Measurements from ENCODE around the gene IL5.
A peak's percentile ranks its signal among the peaks of the same experiment; 100 is the strongest.
"Not testable (repeated sequence)": the region's sequence is repeated elsewhere in the genome, so short reads cannot be mapped to it uniquely, and the experiment has no call there.

Gene IL5

GRCh38 chr5:132528866-132529634 is 14.3 kb downstream of the IL5 start:
- no peak for DNase-seq

- DNase-seq = no peak
Observed at GRCh38 chr5:132528021-132528420, 15.3 kb downstream of the IL5 start.

DNA sequence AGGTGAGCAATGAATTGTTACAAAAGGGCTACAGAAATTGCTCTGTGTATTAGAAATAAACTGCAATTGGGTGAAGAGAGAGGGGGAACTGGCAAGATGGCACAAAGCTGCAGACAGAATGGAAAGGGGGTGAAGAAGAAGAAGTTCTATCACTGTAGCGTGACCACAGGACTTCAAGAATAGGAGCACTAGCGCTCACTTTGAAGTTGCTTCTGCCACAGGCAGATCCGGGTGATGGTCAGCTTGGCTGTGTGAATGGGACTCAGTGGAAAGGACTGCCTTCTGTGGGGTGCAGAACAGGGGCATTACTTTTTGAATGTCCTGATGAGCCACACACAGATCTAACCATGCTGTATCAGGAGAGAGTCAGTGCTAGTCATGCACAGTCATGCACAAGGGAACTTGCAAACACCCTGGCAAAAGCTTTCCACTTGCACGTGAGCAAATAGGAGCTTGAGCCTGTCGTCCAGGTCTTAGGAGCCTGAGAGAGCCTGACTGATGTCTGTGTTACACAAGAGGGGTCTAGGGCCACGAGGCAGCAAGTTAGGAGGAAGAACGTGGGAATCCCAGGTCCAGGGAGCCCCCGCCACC is 16.3 kb downstream of the IL5 start:
- no peak for DNase-seq

DNA sequence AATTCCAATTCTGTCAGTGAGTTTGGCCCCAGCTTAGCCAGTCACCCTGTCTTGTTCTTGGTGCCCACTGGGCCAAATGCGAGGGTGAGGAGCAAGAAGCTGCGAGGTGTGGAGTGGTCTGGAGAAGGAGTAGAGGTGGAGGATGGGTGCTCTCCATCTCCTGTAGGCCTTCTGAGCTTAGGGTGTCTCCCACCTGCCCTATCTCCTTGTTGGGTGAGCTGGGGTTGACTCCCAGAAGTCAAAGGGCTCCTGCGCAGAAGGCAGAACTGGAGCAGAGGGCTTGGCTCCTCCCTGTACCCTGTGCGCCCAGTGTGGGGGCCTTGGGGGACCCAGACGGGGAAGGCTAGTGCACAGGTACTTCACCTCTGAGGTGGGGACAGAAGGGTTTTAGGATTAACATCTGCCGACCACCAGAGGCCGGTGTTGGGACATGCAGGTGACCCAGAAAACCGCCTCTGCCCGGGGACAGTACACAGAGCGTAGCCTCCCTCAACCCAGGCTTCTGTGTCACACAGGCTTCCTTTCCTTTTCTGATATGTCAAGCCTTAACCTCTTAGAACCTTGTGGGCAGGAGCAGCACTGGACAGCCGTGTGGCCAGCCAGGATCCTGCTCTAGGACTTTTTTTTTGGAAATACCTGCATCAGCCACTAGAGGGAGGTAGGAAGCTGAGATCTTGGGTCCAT is 16.9 kb downstream of the IL5 start:
- peak; percentile 62 for DNase-seq

GRCh38 chr5:132525299-132525724 is 18.0 kb downstream of the IL5 start:
- no peak for DNase-seq

GRCh38 chr5:132524877-132525276 is 18.4 kb downstream of the IL5 start:
- DNase-seq = not testable (repeated sequence)

GRCh38 chr5:132522067-132522466 is 21.3 kb downstream of the IL5 start:
- DNase-seq = not testable (repeated sequence)

GRCh38 chr5:132513618-132514336 is 29.5 kb downstream of the IL5 start:
- DNase-seq = not testable (repeated sequence)

DNA sequence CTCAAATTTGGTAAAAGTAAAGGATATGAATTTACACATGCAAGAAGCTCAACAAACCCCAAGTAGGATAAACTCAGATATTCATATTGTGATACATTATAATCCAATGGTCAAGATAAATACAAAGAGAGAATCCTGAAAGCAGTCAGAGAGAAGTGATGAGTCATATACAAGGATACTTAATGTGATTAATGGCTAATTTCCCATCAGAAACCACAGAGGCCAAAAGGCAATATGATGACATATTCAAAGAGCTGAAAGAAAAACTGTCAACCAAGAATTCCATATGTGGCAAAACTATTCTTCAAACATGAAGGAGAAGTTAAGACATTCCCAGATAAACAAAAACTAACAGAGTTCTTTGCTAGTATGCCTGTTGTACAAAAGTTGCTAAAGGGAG is 33.2 kb downstream of the IL5 start:
- no peak for DNase-seq

DNA sequence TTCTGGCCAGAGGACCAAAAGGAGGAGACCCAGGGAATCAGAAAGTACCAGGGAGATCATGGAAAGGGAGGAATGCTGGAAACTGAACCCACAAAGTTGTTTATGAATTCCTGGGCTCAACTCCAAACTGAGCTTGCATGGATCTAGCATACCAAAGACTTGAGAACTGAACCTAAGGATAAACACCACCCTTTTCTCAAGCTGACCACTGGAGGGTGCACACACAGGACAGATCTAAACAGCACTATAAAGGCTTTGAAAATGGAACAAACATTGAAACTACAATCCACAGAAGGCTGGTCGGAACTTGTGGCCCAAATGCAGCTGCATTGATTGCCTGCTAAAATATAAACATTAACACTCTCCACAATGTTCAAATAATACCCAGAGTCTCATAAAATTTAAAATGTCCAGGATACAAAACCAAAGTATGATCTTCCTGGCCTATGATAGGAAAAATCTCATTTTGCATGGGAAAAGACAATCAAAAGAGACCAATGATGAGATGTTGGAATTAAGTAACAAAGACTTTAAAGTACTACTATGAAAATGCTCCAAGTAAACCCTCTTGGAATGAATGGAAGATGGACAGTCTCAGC is 37.1 kb downstream of the IL5 start:
- DNase-seq = no peak

- DNase-seq = no peak
Observed at GRCh38 chr5:132505641-132506040, 37.7 kb downstream of the IL5 start.

GRCh38 chr5:132504746-132505145 is 38.6 kb downstream of the IL5 start:
- DNase-seq = no peak

DNA sequence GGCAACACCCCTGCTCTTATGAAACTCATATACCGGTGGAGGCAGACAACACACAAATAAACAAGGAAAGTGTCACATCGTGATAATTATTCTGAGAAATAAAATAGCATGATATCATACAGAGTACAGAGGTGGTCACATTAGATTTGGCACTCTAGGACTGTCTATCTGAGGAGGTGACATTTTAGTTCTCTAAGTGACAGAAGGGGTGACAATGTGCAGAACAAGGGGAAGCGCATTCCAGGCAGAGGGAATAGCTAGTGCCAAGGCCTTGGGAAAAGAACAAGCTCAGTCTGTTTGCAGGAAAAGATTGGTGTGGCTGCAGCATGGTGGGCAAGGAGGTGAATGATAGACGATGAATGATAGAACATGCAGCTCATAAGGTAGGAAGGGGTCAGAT is 40.1 kb downstream of the IL5 start:
- no peak for DNase-seq

DNA sequence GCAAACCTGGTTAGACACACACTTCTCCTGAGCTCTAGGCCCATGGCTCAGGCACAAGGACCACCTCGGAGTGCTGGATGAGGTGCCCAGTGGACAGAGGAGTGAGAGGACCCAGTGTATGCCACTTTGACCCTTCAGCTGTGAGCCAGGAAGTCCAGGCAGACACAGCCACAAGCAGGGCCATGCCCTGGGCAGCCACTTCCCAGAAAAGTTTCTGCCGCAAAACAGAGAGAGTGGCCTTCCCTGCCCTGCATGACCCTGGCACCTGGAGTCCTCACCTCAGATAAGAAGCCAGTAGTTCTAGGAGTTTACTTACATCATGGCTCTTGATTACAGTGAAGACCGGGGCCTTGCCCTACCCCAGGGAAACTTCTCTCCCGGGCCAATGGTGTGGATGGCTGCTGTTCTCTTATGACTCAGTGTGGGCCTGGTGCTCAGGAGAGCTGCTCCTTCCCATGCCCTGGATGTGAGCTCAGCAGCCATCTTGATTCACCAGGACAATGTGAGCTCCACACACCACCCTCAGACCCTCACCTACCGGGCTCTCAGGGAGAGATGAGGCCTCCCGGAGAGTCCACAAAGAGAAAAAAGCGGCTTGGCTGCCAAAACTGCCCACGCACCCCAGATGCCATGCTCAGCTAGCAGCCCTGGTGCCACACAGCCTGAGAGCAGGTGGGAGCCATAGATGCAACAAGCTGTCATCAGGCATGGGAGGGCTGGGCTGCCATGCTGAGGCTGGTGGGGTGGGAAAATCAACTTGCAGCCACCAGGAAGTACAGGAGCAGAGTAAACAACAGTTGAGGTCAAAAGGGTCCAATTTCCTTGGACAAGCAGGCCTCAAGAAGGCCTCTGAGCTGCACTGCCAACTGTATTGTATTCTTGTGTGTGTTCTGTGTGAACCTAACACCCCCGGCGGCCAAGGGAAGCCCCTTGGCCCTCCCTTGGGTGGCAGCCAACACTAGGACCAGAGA is 41.1 kb downstream of the IL5 start:
- no peak for DNase-seq

GRCh38 chr5:132501629-132501956 is 41.7 kb downstream of the IL5 start:
- no peak for DNase-seq

- DNase-seq = peak; percentile 62
Observed at GRCh38 chr5:132500931-132501628, 42.2 kb downstream of the IL5 start.

- no peak for DNase-seq
Observed at GRCh38 chr5:132500244-132500930, 42.9 kb downstream of the IL5 start.

DNA sequence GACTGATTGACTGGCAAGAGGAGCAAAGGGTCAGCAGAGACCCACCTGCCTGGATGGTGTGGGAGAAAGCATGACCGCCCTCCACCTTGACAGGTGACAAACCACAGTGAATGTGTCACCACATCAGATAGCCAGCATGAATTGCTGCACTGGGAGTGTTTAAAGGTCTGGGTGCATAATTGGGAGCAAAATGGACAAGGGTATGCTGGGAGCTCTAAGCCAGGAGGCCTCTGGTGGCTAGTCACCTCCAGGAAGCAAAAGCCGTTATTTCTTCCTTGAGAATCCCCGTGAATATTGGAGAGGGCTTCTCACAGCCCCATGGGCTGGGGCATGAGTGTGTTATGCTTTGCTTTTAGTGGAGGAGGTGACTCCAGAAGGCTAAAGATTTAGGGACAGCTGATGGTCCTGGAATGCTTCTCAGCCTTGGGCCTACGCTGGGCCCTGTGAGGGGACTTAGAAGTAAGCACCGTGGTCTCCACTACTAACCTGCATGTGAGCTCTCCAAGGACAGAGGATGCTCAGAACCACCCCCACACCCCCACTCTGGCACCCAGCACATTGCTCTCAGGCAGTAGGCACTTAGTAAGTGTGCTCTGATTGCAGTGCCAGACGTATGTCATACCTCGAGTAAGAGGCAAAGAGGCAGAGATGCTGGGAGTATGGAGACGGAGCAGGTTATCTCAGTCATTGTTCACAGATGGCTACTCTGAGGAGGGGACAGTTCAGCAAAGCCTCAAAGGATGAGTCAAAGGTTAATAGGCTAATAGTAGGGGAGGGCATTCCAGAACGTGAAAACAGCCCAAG is 43.7 kb downstream of the IL5 start:
- no peak for DNase-seq

DNA sequence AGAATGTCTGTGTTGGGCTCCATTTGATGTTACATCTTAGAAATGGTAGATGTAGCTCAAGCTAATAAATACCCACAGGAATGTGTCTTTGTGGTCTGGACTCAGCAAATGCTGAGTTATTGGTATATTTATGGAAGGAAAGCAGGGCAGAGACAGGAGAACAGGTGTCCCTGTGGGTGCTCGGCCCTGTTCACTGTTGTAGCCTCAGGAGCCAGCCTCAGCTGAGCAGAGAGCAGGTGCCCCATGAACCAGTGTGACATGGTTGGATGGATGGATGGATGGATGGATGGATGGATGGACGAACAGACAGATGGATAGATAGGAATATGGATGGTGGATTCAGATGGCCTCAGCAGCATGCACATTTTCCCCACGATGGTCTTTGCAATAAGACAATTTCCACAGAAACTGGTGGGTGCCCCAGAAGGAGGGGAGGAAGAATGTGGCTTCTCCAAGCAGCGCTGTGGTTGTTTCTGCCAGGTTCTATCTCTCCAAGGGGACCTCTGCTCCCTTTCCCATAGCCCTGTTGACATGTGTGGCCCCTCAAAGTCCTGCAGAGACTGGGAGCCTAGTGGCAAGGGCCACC is 44.5 kb downstream of the IL5 start:
- DNase-seq = no peak

Data from NCI-H146 (cell line).